Globus pallidus (tissue), 1 donor: ENCODE measurements around the gene UBE2L3.

Experiments
- DNase-seq: peaks from one replicate; pipeline ENCODE4 v3.0.0-alpha.2; 2015; ENCODE audit warnings: low spot score

The UBE2L3 gene

GRCh38 chr22:21646608-21647590 lies 79.4 kb downstream of the UBE2L3 start:
- DNase-seq = peak; percentile 67

GRCh38 chr22:21650280-21650679 lies 82.8 kb downstream of the UBE2L3 start:
- no peak for DNase-seq

DNA sequence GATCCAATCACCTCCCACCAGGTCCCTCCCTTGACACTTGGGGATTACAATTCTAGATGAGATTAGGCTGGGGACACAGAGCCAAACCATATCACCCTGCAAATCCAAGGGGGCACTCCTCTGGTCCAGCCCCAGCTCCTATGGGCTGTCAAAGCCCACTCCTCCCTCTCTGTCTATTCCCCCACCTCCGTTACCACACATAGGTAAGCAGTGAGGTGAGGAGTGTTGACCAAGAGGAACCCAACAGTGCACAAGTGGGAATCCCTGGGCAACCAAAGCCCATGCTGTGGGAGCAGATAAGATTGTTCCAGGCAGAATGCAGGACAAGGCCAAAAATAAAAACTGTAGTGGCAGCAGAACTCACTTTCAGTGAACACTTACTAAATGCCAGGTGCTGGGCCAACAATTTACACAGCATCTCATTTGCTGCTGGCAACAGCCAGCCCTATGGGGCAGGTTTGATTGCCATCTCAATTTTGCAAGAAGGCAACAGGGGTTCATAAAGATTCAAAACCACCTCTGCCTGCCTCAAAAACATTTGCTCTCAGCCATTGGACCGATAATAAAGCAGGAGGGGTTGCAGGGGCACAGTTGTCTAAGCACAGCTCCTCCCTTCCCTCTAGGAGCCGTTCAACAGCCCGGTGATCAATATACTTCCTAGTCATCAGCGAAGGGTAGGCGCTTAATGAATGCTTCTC lies 83.5 kb downstream of the UBE2L3 start:
- no peak for DNase-seq

DNA sequence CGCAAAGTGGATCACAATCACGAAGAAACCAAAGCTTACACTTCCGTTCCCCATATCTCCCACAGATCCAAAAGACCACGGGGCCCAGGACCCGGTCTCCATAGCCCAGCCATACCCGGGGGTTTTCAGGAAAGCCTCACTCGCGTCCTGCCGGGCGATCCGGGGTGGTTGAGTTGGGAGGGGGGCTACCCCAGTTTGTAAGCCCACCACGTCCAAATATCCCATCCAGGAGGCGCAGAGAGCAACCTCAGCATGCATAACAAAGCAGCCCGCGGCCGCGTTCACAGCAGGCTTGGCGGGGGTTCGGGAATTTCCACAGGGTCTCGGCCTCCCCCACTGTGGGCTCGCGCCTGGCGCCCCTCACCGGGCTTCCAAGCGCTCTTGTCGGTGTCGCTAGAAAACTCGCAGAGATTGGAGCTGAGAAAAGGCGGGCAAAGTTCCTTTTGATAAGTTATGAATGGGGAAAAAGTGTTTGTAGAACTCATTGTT lies 84.1 kb downstream of the UBE2L3 start:
- DNase-seq = no peak

DNA sequence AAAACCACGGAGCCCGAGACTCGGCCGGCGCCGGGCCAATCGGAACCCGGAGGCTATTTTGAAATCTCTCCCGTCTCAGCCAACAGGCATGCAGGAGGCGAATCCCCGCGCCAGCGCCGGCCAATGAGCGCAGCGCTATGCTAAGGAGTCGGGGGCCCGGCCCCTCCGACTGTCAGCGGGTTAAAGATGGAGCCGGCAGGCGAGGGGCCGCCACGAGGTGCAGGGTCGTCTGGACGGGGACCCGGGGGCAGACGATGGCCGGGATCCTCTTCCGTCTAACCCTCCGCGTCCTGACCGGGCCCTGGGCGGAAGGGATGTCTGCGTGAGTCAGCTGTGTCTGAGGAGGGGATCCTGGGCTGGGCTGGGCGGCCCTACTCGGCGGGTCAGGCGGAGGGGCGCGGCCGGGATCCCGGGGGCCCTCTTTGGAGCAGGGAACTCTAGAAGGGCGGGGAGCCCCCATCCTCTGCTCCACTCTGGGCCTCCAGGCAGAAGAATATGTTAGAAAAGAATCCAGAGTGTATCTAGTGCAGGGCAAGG lies 84.6 kb downstream of the UBE2L3 start:
- DNase-seq = peak; percentile 67

GRCh38 chr22:21652547-21653545 lies 85.3 kb downstream of the UBE2L3 start:
- DNase-seq = no peak

- DNase-seq = no peak
Observed at GRCh38 chr22:21657020-21657359, 89.5 kb downstream of the UBE2L3 start.

DNA sequence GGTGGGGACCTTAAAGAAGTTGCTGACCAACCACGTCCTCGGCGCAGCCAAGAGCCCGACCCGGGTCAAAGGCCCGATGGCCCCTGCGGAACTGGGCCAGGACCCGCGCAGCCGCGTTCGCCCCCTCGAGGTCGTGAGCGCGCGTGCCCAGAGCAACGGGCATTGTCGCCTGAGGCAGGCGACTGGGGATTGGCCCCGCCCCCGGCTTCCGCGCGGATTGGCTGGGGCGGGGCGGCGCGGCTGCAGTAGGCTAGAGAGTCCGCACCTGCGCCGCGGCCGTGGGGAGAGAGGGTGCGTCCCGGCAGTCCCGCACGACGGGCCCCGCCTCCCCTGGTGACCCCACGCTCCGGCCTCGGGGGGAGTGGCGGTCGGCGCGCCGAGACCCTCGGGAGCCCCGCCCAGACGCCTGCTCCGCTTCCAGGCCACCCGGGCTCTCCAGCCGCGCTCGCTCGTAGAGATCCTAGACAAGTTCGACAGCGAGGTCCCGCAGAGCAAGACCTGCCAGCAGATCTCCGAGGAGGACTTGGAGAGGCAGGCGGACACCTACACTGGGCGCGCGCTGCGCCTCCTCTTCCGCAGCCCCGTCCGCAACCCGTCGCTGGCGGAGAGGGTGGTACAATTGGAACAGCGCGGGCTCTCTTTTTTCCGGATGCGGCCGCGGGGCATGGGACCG lies 90.0 kb downstream of the UBE2L3 start:
- DNase-seq = peak; percentile 31

DNA sequence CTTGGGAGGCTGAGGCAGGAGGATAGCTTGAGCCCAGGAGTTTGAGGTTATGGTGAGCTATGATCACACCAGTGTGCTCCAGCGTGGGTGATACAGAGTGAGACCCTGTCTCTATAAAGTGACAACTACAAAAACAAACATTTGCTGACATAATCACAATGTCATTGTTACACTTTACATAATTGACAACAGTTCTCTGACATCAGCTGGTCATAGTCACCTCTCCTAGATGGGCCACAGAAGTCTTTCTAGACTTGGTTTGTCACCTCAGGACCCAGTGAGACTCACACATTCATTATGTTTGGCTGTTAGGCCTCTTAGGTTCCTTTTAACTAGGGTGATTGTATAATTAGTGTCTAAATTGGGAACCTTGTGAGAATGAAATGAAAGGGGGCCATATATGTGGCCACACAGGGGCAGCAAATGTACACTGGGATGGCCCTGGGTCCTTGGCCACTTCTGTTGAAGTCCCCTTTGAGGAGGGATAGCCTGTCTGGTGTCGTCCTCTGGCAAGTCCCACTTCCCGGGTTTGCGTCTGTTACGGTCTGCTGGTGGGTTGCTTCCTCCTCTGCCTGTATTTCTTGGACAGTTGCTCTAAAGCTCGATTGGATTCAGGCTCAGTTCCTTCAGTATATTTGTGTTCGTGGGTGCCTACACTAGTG lies 92.5 kb downstream of the UBE2L3 start:
- DNase-seq = no peak

DNA sequence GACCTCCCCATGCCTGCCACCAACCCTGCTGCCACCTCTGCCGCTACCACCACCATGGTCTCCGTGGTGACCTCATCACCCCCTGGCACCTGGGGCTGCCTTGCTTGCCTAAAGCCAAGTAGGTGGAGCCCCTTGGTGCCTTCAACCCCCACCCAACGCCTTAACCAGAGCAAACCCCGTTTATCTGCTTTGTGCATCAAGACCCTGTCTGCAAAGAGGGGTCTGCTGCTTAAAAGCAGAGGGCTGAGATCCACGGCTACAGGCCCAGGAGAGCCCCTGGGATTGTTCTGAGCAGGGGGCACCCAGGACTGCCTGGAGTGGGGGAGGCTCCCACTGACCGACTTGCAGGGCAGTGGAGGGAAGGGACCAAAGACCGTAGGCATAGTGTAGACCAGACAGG lies 93.4 kb downstream of the UBE2L3 start:
- no peak for DNase-seq

GRCh38 chr22:21661991-21662390 lies 94.5 kb downstream of the UBE2L3 start:
- no peak for DNase-seq

DNA sequence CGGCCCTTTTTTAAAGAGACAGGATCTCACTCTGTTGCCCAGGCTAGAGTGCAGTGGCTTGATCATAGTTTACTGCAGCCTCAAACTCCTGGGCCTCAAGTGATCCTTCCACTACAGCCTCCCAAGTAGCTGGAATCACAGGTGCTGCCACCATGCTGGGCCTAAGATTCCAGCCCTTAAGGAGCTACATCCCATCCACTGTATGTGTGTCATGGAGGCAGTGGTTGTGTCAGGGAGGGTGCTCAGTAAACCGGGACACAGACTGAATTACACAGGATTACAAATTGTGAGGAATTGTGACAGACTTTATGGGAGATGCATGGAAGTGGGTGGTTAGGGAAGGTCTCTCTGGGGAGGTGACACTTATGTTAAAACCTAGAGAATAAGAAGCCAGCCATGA lies 96.2 kb downstream of the UBE2L3 start:
- DNase-seq = no peak

- no peak for DNase-seq
Observed at GRCh38 chr22:21665047-21665851, 97.7 kb downstream of the UBE2L3 start.

DNA sequence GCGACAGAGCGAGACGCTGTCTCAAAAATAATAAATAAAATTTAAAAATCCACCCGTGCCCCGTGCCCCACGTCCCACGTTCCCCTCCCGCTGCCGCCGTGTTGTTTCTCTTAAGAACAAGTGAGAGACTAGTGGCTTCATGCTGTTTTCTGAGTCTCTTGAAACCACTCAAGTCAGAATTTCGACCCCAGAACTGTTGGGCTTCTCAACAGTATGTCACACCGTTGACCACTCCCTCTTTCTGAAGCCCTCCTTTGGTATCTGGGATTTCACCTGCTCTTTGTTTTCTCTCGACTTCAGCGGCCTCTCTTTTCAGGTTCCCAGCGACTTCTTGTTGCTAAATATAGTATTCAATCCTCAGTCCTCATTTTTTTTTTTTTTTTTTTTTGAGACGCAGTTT lies 99.3 kb downstream of the UBE2L3 start:
- DNase-seq = no peak

DNA sequence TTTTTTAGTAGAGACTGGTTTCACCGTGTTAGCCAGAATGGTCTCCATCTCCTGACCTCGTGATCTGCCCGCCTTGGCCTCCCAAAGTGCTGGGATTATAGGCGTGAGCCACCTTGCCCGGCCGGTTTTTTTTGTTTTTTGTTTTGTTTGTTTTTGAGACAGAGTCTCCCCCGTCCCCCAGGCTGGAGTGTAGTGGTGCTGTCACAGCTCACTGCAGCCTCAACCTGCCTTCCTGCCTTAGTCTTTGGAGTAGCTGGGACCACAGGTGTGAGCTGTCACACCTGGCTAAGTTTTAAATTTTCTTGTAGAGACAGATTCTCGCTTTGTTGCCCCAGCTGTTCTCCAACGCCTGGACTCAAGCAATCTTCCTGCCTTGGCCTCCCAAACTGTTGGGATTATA lies 101.5 kb downstream of the UBE2L3 start:
- no peak for DNase-seq

GRCh38 chr22:21672107-21672629 lies 104.7 kb downstream of the UBE2L3 start:
- DNase-seq = no peak
